Measurements from ENCODE around the gene TMC8. TPM values are rescaled to one million over a fixed set of nuclear protein-coding genes. Genes with fewer than 3 reads are reported as not detected.

TMC8 gene
- total and polyA plus RNA-seq, 5 donors from 2014 or later, result 61.8 to 454 (median 76.0) TPM

DNA sequence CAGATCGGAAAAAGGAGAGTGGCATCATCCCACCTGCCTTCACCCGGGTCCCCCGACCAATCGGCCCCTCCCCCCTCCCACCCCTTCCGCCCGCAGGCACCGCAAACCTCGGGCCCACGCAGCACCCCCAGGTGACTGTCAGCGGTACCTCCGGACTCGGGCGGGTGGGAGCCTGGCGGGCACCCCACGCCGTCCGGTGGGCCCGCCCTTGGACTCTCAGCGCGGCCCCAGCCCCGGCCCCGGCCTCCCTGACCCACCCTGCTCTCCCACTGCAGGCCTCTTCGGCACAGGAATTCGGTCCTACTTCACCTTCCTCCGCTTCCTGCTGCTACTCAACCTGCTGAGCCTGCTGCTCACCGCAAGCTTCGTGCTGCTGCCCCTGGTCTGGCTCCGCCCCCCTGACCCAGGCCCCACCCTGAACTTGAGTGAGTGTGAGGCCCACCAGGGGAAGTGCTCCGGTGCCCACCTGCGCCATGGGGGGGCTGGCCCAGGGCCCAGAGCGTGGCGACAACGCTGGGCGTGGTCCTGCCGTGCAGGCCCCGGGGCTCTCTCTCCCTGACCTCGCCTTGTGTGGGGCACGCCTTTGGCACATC, 1.6 kb downstream of the TMC8 start:
- peak; percentile 66 to 91 (median 71) for DNase-seq
- H3K27ac ChIP-seq (ENCODE audit: insufficient read depth, low read length, poor library complexity, severe bottlenecking), result peak overlapping the region; percentile 92
- H3K27me3 ChIP-seq (ENCODE audit: control insufficient read depth, insufficient read depth, low read length), result no peaks in the 10 kb centered on the region
- peak overlapping the region; percentile 62 to 97 (median 86) for H3K27ac Mint-ChIP-seq
- H3K27me3 Mint-ChIP-seq, result peaks cover 5% of the 10 kb centered on the region
- no peaks in the 10 kb centered on the region for H3K9me3 Mint-ChIP-seq
- H3K4me1 ChIP-seq (ENCODE audit: control insufficient read depth, insufficient read depth, low read length, poor library complexity, severe bottlenecking), result peaks cover 80% of the 10 kb centered on the region
- H3K36me3 Mint-ChIP-seq, result peaks cover 30% of the 10 kb centered on the region
- ATAC-seq (ENCODE audit: low read depth in 2 of 2), result peak in 1 of 2 donors; percentile 4
- no peaks in the 10 kb centered on the region for H3K9me3 ChIP-seq (ENCODE audit: control insufficient read depth in 2 of 2, low read length in 2 of 2)
- H3K36me3 ChIP-seq (ENCODE audit: control insufficient read depth, insufficient read depth, low read length), result peaks cover 41% of the 10 kb centered on the region
- H3K4me1 Mint-ChIP-seq, result peaks cover 9 to 68% (median 33%) of the 10 kb centered on the region in 4 donors
- H3K4me3 ChIP-seq (ENCODE audit: low read depth, low read length), result peak overlapping the region; percentile 70
- peak overlapping the region; percentile 79 to 99 (median 90) for H3K4me3 Mint-ChIP-seq

DNA sequence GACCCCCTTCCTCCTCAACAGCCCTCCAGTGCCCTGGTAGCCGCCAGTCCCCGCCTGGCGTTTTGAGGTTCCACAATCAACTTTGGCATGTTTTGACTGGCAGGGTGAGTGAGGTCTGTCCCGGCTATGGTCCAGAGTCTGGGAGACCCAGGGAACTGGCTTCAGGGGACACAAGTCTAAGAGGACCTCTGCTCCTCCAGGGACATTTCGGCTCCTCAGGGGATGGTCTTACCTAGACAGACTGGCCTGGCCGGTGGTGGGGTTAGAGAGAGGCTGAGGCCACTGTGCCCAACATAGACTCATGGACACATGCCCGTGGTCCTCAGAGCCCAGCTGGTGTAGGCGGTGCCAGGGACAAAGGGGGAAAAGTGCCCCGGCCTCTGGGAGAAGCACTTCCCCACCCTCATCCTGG, 2.2 kb downstream of the TMC8 start:
- H3K27me3 Mint-ChIP-seq, result peaks cover 5% of the 10 kb centered on the region
- H3K4me1 Mint-ChIP-seq, result peaks cover 9 to 72% (median 37%) of the 10 kb centered on the region in 4 donors
- H3K9me3 Mint-ChIP-seq, result no peaks in the 10 kb centered on the region
- peak overlapping the region; percentile 62 to 97 (median 86) for H3K27ac Mint-ChIP-seq
- Histone ChIP-seq H3K9me3 (ENCODE audit: control insufficient read depth in 2 of 2, low read length in 2 of 2) (no peaks in the 10 kb centered on the region), H3K4me1 (ENCODE audit: control insufficient read depth, insufficient read depth, low read length, poor library complexity, severe bottlenecking) (peaks cover 84% of the 10 kb centered on the region), H3K27me3 (ENCODE audit: control insufficient read depth, insufficient read depth, low read length) (no peaks in the 10 kb centered on the region), H3K4me3 (ENCODE audit: low read depth, low read length) (peak overlapping the region; percentile 70), H3K36me3 (ENCODE audit: control insufficient read depth, insufficient read depth, low read length) (peaks cover 41% of the 10 kb centered on the region), H3K27ac (ENCODE audit: insufficient read depth, low read length, poor library complexity, severe bottlenecking) (peak overlapping the region; percentile 92)
- H3K4me3 Mint-ChIP-seq, result peak overlapping the region; percentile 79 to 93 (median 88)
- no peak for DNase-seq
- no peak for ATAC-seq (ENCODE audit: low read depth in 2 of 2)
- peaks cover 29% of the 10 kb centered on the region for H3K36me3 Mint-ChIP-seq

DNA sequence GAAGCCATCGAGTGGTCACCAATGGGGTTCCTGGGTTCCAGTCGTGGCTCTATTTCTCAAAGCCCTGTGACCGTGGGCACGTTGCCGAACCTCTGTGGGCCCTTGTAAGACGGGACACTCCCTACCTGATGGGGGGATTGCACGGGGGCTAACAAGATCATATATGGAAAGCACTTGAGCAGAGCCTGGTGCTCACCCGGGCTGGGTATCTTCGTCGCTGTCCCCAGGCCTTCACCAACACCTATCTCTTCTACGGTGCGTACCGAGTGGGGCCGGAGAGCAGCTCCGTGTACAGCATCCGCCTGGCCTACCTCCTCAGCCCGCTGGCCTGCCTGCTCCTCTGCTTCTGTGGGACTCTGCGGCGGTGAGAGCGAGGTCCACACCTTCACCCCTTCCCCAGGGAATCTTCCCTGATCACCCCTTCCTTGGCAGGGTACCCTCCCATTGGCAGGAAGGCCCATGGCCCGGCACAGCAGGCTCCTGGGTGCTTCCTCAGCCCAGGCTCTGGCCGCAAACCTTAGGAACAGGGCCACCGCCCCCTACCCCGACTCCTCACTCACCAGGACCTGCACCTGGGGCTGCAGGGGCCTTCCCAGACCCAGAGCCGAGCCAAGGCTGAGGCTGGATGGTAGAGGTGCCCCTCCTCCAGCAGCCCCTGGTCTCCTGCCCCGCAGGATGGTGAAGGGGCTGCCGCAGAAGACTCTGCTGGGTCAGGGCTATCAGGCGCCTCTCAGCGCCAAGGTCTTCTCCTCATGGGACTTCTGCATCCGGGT, 2.8 kb downstream of the TMC8 start:
- Histone ChIP-seq H3K9me3 (ENCODE audit: control insufficient read depth in 2 of 2, low read length in 2 of 2) (no peaks in the 10 kb centered on the region), H3K27ac (ENCODE audit: insufficient read depth, low read length, poor library complexity, severe bottlenecking) (peak overlapping the region; percentile 92), H3K27me3 (ENCODE audit: control insufficient read depth, insufficient read depth, low read length) (no peaks in the 10 kb centered on the region), H3K4me1 (ENCODE audit: control insufficient read depth, insufficient read depth, low read length, poor library complexity, severe bottlenecking) (peaks cover 90% of the 10 kb centered on the region), H3K36me3 (ENCODE audit: control insufficient read depth, insufficient read depth, low read length) (peaks cover 41% of the 10 kb centered on the region), H3K4me3 (ENCODE audit: low read depth, low read length) (peak overlapping the region; percentile 70)
- Mint-ChIP-seq H3K27ac (peak overlapping the region; percentile 86 to 97 (median 87)), H3K36me3 (peaks cover 29% of the 10 kb centered on the region), H3K4me1 (peaks cover 9 to 76% (median 38%) of the 10 kb centered on the region in 4 donors), H3K4me3 (peak overlapping the region; percentile 79 to 93 (median 88)), H3K9me3 (no peaks in the 10 kb centered on the region), H3K27me3 (peaks cover 5% of the 10 kb centered on the region)
- DNase-seq (no peak), ATAC-seq (ENCODE audit: low read depth in 2 of 2) (no peak)

DNA sequence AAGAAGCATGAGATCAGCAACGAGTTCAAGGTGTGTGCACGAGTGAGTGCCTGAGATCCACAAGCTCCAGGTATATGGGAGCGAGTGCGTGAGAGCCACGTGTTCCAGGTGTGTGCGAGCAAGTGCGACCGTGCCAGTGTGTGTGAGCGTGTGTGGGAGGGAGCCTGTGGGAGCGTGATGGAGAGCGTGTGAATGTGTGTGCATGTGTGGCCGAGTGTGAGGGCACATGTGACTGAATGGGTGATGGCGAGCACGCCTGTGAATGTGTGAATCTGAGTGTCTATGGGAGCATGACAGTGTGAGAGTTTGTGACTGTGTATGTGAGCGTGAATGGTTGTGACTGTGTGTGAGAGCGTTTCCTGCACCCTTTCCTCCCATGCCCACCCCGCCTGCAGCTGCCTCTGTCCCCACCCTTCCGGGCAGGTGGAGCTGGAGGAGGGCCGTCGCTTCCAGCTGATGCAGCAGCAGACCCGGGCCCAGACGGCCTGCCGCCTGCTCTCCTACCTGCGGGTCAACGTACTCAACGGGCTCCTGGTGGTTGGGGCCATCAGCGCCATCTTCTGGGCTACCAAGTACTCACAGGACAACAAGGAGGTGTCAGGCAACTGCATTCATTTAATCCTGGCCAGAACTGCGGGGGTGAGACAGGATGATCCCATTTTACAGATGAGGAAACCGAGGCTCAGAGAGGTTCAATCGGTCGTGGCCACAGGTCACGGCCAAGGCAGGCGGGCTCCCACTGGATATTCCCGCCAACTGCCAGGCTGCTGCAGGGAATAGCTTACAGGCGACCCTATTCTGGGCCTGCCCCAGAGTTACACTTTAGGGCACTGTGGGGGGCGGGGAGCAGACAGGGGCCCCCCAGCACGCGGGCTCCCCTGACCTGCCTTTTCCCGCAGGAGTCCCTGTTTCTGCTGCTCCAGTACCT, 3.7 kb downstream of the TMC8 start:
- no peaks in the 10 kb centered on the region for H3K27me3 ChIP-seq (ENCODE audit: control insufficient read depth, insufficient read depth, low read length)
- DNase-seq (peak; percentile 73 to 95 (median 88)), ATAC-seq (ENCODE audit: low read depth in 2 of 2) (peak; percentile 44 to 50)
- H3K4me3 Mint-ChIP-seq, result peak overlapping the region; percentile 79 to 93 (median 88)
- H3K4me1 Mint-ChIP-seq, result peaks cover 9 to 80% (median 37%) of the 10 kb centered on the region in 4 donors
- peaks cover 88% of the 10 kb centered on the region for H3K4me1 ChIP-seq (ENCODE audit: control insufficient read depth, insufficient read depth, low read length, poor library complexity, severe bottlenecking)
- peaks cover 41% of the 10 kb centered on the region for H3K36me3 ChIP-seq (ENCODE audit: control insufficient read depth, insufficient read depth, low read length)
- H3K36me3 Mint-ChIP-seq, result peaks cover 29% of the 10 kb centered on the region
- peaks cover 5% of the 10 kb centered on the region for H3K27me3 Mint-ChIP-seq
- H3K4me3 ChIP-seq (ENCODE audit: low read depth, low read length), result peak overlapping the region; percentile 69
- no peaks in the 10 kb centered on the region for H3K9me3 ChIP-seq (ENCODE audit: control insufficient read depth in 2 of 2, low read length in 2 of 2)
- peak overlapping the region; percentile 92 for H3K27ac ChIP-seq (ENCODE audit: insufficient read depth, low read length, poor library complexity, severe bottlenecking)
- H3K9me3 Mint-ChIP-seq, result no peaks in the 10 kb centered on the region
- peak overlapping the region; percentile 86 to 97 (median 87) for H3K27ac Mint-ChIP-seq

DNA sequence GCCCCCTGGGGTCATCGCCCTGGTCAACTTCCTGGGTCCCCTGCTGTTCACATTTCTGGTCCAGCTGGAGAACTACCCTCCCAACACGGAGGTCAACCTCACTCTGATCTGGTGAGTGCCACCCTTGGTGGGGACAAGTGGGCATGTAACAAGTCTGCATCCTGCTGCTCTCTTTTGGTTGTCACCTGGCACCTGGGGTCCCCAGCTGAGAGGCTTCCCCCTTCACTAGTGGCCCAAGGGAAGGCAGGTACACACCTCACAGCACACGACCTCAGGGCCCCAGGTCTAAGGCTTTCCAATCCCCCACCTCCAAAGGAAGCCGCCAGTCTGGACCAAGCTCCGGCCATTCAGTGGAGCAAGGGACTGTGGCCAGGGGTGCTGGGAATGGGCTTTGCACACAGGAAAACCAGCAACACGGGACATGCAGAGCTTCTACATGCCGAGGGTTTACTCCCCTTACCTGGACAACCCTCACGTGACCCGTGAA, 4.4 kb downstream of the TMC8 start:
- peaks cover 41% of the 10 kb centered on the region for H3K36me3 ChIP-seq (ENCODE audit: control insufficient read depth, insufficient read depth, low read length)
- H3K9me3 ChIP-seq (ENCODE audit: control insufficient read depth in 2 of 2, low read length in 2 of 2), result no peaks in the 10 kb centered on the region
- DNase-seq, result peak in 1 of 3 donors; percentile 6

DNA sequence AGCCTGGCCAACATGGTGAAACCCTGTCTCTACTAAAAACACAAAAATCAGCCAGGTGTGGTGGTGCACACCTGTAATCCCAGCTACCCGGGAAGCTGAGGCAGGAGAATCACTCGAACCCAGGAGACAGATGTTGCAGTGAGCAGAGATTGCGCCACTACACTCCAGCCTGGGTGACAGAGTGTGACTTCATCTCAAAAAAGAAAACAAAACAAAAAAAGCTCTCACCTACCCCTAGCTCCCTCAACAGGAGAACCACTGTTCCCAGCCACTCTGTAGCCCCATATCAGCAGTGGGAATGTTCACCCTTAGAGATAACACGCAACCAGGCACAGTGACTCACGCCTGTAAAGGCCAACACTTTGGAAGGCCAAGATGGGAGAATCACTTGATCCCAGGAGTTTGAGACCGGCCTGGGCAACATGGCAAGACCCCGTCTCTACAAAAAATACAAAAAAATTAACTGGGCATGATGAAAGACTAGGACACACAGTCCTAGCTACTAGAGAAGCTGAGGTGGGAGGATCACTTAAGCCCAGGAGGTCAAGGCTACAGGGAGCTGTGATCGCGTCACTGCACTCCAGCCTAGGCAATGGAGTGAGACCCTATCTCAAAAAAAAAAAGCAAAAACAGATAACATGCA, 5.4 kb downstream of the TMC8 start:
- H3K4me3 Mint-ChIP-seq, result peak overlapping the region; percentile 44 to 80 (median 63)
- Histone ChIP-seq H3K9me3 (ENCODE audit: control insufficient read depth in 2 of 2, low read length in 2 of 2) (no peaks in the 10 kb centered on the region), H3K27ac (ENCODE audit: insufficient read depth, low read length, poor library complexity, severe bottlenecking) (no peak overlapping the region), H3K36me3 (ENCODE audit: control insufficient read depth, insufficient read depth, low read length) (peaks cover 41% of the 10 kb centered on the region), H3K27me3 (ENCODE audit: control insufficient read depth, insufficient read depth, low read length) (no peaks in the 10 kb centered on the region), H3K4me3 (ENCODE audit: low read depth, low read length) (no peak overlapping the region), H3K4me1 (ENCODE audit: control insufficient read depth, insufficient read depth, low read length, poor library complexity, severe bottlenecking) (peaks cover 78% of the 10 kb centered on the region)
- ATAC-seq (ENCODE audit: low read depth in 2 of 2), result no peak
- H3K27ac Mint-ChIP-seq, result peak overlapping the region; percentile 65 to 89 (median 71)
- no peaks in the 10 kb centered on the region for H3K9me3 Mint-ChIP-seq
- H3K4me1 Mint-ChIP-seq, result peaks cover 9 to 75% (median 30%) of the 10 kb centered on the region in 4 donors
- H3K27me3 Mint-ChIP-seq, result no peaks in the 10 kb centered on the region
- H3K36me3 Mint-ChIP-seq, result peaks cover 29% of the 10 kb centered on the region
- no peak for DNase-seq

More for the DNA sequence above, 4.4 kb downstream of the TMC8 start:
- Mint-ChIP-seq H3K27ac (peak overlapping the region in 1 of 3 donors; percentile 86), H3K4me3 (peak overlapping the region in 2 of 4 donors; percentile 19 to 60), H3K27me3 (peaks cover 1% of the 10 kb centered on the region), H3K9me3 (no peaks in the 10 kb centered on the region), H3K36me3 (peaks cover 29% of the 10 kb centered on the region), H3K4me1 (peaks cover 9 to 77% (median 35%) of the 10 kb centered on the region in 4 donors)
- Histone ChIP-seq H3K4me3 (ENCODE audit: low read depth, low read length) (no peak overlapping the region), H3K4me1 (ENCODE audit: control insufficient read depth, insufficient read depth, low read length, poor library complexity, severe bottlenecking) (peaks cover 84% of the 10 kb centered on the region), H3K27me3 (ENCODE audit: control insufficient read depth, insufficient read depth, low read length) (no peaks in the 10 kb centered on the region), H3K27ac (ENCODE audit: insufficient read depth, low read length, poor library complexity, severe bottlenecking) (no peak overlapping the region)
- ATAC-seq (ENCODE audit: low read depth in 2 of 2), result no peak
